Measurements from ENCODE around the gene GPR162.

Gene GPR162

DNA sequence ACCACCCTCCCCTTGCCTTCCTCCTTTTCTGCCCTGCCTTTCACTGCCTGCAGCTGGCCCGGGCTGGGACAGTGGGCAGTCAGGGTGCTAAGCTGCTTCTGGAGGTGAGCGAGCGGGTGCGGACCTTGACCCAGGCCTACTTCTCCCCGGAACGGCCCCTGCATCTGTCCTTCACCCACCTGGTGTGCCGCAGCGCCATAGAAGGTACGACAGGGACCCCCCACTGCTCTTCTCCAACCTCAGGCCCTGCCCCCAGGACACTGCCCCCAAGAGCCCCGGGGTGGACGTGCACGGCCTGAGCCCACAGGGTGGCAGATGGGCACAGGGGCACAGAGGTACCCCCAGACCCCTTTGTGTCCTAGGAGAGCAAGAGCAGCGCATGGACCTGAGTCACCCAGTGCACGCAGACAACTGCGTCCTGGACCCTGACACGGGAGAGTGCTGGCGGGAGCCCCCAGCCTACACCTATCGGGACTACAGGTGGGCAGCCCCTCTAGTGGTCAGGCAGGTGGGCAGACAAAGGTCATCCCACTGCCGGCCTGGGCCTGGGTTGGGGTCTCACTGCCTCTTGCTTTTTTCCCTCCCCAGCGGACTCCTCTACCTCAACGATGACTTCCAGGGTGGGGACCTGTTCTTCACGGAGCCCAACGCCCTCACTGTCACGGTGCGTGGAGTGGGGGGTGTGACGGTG is 15.9 kb downstream of the GPR162 start:
- no peak for DNase-seq

DNA sequence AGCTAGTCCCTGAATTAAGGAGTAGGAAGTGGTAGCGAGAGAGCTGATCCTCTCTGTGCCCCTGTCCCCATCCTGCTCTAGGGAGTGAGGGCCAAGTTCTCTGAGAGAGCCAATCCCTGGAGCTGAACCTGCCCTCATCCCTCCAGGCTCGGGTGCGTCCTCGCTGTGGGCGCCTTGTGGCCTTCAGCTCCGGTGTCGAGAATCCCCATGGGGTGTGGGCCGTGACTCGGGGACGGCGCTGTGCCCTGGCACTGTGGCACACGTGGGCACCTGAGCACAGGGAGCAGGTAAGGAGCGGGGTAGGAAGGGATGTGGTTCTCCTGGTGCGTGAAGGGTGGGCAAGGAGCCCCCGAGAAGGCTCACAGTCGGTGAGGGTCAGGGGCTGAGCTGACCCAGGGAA is 17.2 kb downstream of the GPR162 start:
- no peak for DNase-seq

DNA sequence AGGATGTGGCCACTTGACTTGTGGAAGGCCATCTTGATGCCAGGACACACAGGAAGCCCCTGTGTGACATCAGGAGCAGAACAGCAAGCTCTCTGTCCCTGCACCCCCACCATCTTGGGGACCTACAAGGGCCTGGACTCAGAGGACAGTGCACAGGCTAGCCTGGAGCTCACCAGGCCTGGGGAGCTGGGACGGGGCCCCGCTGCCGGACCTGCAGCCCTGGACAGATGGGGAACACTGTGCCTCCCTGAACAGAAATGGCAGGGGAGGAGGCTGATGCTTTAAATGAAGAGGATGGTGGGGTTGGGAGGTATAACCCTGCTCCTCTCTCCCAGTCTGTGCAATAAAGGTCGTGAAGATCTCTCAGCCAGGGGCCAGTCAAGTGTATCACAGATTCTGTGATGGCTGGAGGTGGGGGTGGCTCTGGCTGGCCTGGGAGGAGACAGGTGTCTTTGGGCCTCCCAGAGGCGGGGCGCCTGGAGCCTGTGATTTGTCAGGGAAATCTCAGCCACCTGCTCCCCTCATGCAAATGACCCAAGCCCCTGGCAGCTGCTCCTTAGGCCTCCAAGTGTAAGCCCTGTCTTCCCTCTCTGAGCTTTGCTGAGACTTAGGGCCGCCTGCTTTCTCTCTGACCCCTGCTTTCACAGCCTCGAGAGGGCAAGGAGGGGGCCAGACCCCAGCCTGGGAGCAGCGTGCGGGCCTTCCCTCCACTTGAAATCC is 18.0 kb downstream of the GPR162 start:
- DNase-seq: no peak

DNA sequence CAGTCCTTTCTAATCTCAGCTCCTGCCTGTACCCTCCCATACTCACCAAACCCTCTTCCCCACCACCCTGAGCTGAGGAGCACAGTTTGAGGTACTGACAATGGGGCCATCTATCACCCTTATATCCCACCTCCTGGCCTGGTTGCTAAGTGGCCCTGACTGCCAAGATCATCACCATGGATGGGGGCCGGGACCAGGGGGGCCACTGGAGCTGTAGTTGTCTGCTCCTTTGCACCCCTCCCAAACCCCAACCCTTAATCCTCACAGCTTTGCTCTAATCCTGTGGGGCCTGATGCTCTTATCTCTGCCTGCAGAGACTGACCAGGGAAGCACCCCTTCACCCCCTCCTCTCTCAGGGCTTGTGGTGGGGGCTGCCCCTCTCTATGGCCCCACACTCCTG is 18.7 kb downstream of the GPR162 start:
- no peak for DNase-seq

DNA sequence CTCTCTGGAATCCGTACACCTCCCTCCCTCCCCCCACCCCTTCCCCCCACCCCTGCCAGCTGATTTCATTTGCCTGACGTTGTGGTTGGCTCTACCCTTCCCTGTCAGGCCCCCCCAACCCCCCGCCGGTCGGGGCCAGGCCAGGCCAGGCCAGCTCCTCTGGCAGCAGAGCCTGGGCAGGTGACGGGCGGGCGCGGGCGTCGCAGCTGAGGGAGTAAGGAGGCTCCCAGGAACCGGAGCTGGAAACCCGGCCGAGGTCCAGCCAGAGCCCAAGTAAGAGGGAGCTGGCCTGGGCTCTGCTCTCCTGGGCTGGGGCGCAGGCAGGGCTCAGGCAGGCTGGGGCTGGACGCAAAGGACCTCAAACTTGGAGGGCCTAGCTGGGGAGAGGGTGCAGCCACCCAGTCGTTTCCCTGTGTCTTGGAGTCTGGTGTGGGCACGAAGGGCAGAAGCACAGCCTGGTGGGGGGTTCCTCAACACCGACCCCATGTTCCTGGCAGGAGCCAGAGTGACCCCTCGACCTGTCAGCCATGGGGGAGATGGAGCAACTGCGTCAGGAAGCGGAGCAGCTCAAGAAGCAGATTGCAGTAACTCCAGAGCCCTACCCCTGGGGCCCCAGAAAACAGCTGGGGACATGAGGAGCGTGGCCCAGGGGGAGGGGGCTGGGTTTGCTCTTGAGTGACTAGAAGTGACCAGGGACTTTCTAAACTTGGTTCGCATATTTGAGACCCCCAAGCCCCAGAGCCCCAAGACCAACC is 19.3 kb downstream of the GPR162 start, which contains the start of gene GNB3:
TSS of gene GNB3 (plus strand) at position 165 of the 755 bp plus-strand sequence. CDS start at position 528, 363 bp downstream.
- DNase-seq: no peak

DNA sequence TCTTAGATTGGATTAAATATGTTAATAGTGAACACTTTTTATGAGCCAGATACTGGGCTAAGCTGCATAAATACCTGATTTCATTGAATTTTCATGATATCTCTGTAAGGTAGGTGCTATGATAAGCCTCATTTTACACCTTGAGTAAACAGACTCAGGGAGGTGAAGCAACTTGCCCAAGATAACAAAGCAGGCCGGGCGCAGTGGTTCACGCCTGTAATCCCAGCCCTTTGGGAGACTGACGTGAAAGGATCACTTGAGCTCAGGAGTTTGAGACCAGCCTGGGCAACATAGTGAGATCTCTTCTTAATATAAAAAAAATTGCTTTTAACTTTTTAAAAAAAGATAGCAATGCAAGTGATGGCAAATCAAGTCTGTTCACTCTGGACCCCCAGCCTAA is 20.5 kb downstream of the GPR162 start:
- DNase-seq: no peak

DNA sequence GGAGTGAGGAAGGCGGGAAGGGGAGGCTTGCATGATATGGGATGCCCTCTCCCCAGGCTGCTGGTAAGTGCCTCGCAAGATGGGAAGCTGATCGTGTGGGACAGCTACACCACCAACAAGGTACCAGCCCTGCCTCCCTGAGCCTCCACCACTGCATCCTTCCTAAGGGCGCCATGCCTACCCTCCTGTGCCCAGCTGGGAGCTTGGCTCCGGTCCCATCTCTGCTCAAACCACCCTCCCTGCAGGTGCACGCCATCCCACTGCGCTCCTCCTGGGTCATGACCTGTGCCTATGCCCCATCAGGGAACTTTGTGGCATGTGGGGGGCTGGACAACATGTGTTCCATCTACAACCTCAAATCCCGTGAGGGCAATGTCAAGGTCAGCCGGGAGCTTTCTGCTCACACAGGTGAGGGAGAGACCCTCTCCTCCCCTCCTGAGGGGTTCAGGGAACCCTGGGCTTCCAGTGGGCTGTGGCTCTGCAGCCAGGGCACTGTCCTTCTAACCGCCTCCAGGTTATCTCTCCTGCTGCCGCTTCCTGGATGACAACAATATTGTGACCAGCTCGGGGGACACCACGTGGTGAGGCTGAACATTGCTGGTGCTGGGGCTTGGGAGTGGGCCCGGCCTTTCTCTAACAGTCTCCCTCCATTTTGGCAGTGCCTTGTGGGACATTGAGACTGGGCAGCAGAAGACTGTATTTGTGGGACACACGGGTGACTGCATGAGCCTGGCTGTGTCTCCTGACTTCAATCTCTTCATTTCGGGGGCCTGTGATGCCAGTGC is 21.7 kb downstream of the GPR162 start:
- DNase-seq: no peak

DNA sequence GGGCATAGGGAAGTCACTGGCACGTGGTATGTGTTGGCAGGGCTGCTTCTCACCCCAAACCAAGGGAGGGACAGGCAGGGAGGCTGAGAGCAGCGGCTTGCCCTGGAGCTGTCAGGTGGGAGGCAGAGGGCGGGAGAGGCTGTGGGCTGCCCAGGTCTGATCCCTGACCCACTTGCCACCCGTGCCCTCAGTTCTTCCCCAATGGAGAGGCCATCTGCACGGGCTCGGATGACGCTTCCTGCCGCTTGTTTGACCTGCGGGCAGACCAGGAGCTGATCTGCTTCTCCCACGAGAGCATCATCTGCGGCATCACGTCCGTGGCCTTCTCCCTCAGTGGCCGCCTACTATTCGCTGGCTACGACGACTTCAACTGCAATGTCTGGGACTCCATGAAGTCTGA is 23.8 kb downstream of the GPR162 start:
- DNase-seq: no peak

DNA sequence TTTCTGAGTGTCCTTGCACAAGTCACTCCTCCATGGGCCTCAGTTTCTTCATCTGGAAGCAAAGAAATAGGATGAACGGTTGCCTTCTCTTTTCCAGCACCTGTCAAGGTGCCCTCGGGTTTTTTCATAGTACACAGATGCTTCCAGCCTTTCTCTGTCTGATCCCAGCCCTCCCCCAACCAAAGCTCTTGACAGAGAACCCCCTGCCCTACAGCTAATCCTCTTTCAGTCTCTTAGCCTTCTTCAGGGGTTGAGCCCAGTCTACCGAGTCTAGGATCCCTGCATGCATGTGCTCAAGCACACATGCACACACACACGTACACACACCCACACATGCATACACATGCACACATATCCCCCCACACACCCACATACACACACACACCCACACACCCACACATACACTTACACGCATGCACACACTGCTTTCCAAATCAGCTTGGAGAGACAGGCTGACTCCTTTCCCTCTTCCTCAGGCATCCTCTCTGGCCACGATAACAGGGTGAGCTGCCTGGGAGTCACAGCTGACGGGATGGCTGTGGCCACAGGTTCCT is 24.8 kb downstream of the GPR162 start:
- no peak for DNase-seq

DNA sequence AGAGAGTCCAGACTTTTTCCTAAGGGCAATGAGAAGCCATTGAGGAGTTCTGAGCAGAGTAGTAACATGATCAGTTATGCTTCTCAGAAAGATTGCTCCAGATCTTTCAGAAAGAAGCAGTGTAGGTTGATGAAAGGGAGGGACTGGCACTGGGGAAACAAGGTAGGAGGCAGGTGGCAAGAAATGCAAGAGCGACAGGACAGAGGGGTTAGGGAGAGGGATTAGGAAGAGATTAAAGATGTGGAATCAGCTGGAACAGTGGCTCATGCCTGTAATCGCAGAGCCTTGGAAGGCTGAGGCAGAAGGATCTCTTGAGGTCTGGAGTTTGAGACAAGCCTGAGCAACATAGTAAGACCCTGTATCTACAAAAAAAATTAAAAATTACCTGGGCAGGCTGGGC is 26.1 kb downstream of the GPR162 start:
- no peak for DNase-seq

DNA sequence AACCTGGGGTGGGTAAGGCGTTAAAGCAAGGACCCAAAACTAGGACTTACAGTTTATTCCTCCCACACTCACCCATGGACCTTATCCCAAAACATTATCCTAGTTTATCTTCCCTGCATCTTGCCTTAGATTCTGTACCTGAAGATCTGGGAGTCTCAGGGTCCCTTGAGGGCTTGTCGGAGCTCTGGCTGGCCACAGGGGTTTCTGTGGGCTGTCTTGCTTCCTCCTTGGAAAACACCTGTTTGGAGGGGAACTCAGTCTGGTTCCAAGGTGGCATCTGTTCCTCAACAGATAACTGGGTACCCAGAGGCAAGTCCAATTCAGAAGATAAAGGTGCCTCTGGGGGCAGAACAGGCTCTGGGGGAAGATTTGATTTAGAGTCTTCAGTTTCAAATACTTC is 27.8 kb downstream of the GPR162 start:
- DNase-seq: no peak

DNA sequence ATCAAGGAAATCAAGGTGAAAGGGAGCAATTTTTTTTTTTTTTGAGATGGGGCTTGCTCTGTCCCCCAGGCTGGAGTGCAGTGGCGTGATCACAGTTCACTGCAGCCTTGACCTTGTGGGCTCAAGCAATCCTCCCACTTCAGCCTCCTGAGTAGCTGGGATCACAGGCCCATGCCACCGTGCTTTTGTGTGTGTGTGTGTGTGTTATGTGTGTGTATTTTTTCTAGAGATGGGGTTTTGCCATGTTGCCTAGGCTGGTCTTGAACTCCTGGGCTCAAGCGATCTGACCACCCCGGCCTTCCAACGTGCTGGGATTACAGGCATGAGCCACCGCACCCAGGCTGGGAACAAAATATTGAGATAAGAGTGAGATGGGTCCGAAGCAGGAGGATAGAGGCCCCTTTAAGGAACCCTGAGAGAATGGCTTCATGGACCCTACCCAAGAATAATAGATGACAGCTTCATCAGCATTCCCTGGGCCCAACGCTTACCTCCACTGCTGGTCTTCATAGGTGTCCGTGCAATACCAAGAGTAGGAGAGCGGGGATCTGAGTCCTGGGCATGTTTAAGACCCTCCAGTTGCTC is 28.4 kb downstream of the GPR162 start:
- no peak for DNase-seq

DNA sequence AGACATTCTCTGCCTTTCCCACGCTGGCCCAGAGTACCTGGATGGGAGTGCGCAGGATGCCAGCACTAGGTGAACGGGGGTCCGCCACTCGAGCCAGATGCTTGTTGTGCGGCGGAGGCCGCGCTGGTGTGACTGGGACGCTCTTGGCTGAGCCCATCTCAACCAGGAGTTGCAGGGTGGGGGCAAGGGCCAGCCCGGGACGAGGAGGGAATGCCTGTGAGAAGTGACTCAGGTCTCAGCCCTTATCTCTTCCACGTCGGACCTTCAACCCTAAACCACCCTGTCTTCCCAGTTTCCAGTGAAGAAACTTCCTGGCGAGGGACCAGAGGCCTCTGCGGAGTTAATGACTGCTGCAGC is 29.2 kb downstream of the GPR162 start:
- DNase-seq: no peak

DNA sequence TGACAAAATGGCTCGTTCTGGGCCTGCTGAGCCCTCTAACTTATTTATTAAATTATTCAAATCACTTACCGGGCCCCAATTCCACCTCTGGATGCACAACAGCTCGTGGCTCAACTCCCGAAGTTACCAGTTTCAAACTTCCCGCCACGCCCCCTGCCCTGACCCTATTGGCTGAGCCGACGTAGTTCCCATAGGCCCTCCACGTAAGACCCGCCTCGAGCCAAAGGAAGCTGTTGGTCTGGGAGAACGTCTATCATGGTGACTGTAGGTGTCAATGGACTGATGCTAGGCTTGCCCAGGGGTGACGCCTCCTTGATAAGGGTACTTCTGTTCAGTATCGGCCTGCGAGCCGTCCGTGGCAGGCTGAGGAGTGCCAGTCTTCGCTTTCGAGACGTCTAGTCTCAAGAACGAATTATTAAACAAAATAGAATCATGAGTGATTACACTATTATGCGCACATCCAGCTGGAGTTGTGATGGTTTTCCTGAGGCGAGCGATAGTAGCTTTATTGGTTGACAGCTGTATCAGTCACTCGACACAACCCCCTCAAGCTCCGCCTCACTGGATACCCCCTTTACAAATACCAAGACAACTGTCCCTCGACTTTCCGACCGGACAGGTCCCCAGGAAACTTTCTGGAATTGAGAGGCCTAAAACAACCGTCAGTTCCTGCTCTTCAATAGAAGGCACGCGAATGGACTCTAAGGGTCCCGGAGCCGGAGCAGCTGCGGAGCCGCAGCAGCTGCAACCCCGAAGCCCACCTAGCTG is 29.7 kb downstream of the GPR162 start, which contains the start of gene CDCA3:
TSS of gene CDCA3 (minus strand) at position 134 of the 768 bp plus-strand sequence. CDS start 334 bp downstream, outside the sequence.
- peak; percentile 97 for DNase-seq

DNA sequence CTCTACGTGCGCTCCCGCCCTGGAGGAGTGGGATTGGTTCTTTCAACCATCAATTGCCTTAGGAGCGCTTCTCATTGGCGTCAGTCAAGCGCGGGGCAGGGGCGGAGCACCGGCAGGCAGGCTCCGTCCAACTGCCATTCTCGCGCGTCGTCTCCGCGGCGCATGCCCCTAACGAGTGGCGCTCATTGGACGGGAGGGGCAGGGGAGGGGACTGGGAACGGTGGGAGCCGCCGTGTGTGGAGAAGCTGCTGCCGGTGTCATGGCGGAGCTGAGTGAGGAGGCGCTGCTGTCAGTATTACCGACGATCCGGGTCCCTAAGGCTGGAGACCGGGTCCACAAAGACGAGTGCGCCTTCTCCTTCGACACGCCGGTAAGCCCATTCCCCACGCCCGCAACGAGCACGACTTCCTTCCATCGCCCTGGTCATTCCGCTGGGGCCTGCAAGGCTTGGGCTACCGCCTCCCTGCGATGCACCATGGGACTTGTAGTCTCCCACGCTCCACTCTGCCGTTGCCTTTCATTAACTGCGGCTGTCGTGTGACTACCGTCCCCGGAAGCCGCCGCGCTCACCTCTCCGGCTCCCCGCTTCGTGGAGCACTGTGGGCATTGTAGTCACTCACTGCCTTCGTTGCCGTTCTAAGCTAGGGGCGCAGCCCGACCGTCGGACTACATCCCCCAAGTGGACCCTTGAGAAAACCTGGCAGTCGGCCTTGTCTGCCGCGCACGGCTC is 30.5 kb downstream of the GPR162 start, which contains the start of gene USP5:
TSS of gene USP5 (plus strand) at position 230 of the 730 bp plus-strand sequence. CDS start at position 260, 30 bp downstream.
- peak; percentile 99 for DNase-seq

DNA sequence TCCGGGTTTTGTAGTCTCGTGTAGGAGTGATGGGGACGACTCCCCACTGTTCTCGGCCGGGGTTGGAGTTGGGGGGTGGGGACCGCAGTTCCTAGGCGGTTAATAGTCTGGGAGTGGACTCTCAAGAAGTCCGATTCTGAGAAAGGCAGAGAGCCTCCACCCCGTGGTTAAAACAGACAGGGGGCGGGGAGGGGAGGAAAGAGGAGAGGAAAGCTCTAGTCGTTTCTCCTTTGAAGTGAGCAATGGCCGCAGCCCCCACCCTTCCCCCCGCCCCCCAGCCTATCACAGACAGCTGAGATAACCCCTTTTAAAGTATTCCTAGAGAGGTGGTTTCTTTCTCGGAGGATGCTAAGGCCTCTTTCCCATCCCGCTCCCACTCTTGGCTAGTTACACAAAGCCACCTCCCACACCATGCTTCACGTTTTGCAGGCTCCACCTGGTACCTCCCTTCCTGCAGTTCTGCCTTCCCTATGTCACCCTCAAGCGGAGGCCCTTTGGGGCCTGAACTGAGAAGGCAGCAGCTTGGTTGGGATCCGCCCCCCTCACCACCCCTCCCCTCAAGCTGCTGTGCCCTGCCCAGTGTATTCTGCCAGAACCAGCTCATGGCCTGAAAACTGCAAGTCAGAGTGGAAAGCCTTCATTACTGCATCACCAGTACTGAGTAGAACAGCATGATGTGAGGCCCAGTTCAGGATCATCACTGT is 31.2 kb downstream of the GPR162 start:
- DNase-seq: peak; percentile 66

DNA sequence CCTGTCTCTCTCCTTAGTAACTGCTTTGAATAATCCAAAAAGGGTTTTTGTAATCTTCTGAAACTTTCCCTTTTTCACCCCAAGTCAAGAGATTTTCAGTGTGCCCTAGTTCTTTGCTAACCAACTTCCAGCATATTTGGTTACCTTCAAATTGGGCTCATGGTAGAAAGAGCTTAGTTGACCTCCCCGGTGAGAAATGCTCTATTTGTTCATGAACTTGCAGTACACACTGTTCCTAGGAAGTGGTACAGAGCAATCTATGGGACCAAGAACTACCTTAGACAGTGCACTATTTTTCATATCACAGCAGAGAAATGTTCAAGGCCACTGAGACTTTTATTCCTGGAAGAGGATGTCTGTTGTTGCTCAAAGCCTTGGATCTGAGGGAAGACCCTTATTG is 32.0 kb downstream of the GPR162 start:
- DNase-seq: no peak

DNA sequence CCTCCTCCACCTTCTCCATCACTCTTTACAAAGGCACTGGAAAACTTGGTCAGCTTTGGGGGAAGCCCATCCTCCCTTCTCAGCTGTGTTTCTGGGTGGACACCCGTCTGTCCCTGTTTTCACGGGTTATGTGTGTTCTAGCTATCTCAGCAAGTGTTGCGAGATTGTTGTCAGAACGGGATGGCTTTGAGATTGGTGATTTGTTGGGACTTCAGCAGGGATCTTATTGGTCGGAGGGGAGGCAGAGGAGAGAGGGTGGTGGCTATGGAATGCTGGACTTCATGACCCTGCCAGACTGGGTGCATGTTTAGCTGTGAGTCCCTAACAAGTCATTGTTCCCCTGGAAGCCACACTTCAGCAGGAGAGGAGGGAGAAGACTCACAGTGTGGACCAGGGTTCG is 32.4 kb downstream of the GPR162 start:
- no peak for DNase-seq

DNA sequence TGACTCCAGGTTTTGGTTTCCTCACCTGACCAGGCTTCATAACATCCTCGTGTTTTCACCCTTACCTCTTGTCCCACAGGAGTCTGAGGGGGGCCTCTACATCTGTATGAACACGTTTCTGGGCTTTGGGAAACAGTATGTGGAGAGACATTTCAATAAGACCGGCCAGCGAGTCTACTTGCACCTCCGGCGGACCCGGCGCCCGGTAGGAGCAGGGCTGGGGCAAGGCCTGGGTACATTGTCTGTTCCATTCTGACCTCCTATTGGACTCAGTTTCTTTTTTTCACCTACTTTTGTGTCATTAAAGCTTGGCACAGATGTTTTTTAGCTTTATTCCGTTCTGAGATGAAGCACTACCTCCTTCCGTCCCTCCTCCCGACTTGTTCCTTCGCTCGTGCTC is 33.7 kb downstream of the GPR162 start:
- DNase-seq: no peak

DNA sequence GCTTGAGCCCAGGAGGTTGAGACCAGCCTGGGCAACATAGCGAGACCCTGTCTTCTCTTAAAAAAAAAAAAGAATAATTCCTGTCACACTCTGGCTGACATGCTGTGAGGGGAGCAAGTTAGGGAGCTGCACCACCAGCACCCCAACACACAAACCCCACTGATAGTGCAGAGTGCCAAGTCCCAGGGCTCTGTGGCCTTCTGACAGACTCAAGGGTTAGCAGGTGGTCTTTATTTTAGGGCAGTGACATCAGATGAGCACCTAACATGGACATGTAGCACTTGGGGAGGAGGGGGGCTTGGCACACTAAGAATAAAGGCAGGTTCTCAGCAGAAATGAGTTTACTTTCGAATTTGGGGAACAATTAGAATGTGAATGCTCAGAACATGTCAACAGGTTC is 37.2 kb downstream of the GPR162 start:
- DNase-seq: no peak
